ENCODE results near the gene HECTD4. TPM values are rescaled to one million over a fixed set of nuclear protein-coding genes. Genes with fewer than 3 reads are reported as not detected.
A peak's percentile ranks its signal among the peaks of the same experiment; 100 is the strongest.
"Not testable (repeated sequence)": the region's sequence is repeated elsewhere in the genome, so short reads cannot be mapped to it uniquely, and the experiment has no call there.

Gene HECTD4
- polyA plus RNA-seq, 1 experiment, result 7.3 TPM

DNA sequence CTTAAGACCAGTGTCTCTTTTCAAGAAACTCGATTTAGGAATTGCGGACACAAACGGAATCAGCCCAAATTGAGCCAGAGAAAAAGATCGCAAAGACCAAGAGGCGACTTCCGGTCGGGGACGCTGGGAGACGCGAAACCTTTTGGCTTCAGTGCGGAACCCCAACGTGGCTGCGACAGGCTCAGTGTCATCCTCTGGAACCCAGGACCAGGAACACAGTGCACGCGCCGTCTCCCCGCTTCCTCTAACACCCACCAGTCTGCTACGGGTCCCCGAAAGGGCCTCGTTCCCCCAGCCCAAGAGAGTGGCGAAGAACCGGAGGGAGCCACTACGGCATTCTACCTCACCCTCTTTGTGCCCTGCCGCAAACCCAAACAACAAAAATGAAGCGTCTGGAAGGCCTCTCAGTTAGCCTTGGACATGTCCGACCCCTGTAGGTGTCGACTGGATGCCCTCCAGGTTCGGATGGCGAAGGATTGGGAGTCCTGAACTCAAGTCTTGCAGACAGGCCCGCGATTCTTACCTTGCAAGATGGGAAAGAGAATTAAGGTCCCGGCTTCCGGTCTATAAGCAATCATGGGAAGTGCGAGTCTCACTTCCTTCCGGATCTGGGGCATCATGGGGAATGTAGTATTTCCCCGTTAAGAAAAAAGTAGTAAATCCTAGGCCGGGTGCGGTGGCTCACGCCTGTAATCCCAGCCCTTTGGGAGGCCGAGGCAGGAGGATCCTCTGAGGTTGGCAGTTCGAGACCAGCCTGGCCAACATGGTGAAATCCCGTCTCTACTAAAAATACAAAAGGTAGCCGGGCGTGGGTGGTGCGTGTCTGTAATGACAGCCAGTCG lies 27.1 kb upstream of the HECTD4 start, which contains the start of gene RPL6:
RPL6 (minus strand) TSS at position 542 of the 842 bp plus-strand sequence. CDS start 949 bp downstream, outside the sequence.
- Histone ChIP-seq H3K36me3 (ENCODE audit: control insufficient read depth, insufficient read depth, low read length) (peaks cover 15% of the 10 kb centered on the region), H3K4me3 (ENCODE audit: low read depth, low read length) (peak within 1 kb of the TSS; percentile 82), H3K27me3 (ENCODE audit: control insufficient read depth, insufficient read depth, low read length) (no peaks in the 10 kb centered on the region)
- POLR2A ChIA-PET, result no interaction called here
- CTCF ChIA-PET, result no interaction called here
- peak; percentile 71 for DNase-seq (ENCODE audit: low read depth)
- TF ChIP-seq, protein P1, sequence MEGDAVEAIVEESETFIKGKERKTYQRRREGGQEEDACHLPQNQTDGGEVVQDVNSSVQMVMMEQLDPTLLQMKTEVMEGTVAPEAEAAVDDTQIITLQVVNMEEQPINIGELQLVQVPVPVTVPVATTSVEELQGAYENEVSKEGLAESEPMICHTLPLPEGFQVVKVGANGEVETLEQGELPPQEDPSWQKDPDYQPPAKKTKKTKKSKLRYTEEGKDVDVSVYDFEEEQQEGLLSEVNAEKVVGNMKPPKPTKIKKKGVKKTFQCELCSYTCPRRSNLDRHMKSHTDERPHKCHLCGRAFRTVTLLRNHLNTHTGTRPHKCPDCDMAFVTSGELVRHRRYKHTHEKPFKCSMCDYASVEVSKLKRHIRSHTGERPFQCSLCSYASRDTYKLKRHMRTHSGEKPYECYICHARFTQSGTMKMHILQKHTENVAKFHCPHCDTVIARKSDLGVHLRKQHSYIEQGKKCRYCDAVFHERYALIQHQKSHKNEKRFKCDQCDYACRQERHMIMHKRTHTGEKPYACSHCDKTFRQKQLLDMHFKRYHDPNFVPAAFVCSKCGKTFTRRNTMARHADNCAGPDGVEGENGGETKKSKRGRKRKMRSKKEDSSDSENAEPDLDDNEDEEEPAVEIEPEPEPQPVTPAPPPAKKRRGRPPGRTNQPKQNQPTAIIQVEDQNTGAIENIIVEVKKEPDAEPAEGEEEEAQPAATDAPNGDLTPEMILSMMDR (IDR thresholded peaks at IDR 0.05; ENCODE audit: insufficient read depth, low read depth, low read length), result no peak

GRCh38 chr12:112408621-112409020 lies 26.4 kb upstream of the HECTD4 start:
- CTCF ChIA-PET, result no interaction called here
- POLR2A ChIA-PET, result no interaction called here
- no peak for DNase-seq (ENCODE audit: low read depth)

DNA sequence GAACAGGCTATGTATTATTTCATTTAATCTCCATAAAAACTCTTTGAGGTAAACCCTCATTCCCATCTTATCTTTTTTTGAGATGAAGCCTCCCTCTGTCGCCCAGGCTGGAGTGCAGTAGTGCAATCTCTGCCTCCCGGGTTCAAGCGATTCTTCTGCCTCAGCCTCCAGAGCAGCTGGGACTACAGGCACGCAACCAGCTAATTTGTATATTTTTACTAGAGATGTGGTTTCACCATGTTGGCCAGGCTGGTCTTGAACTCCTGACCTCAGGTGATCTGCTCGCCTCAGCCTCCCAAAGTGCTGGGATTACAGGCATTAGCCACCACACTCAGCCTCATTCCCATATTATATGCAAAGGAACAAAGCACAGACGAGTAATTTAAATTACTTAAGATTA lies 25.5 kb upstream of the HECTD4 start:
- POLR2A ChIA-PET; DNase-seq (ENCODE audit: low read depth); H3K4me3 ChIP-seq (ENCODE audit: low read depth, low read length); H3K27me3 ChIP-seq (ENCODE audit: control insufficient read depth, insufficient read depth, low read length); CTCF ChIA-PET: not testable (repeated sequence)
- H3K36me3 ChIP-seq (ENCODE audit: control insufficient read depth, insufficient read depth, low read length), result peaks cover 17% of the 10 kb centered on the region

More at GRCh38 chr12:112408621-112409020, 26.4 kb upstream of the HECTD4 start:
- no peaks in the 10 kb centered on the region for H3K27me3 ChIP-seq (ENCODE audit: control insufficient read depth, insufficient read depth, low read length)
- TF ChIP-seq, protein P1 (IDR thresholded peaks at IDR 0.05; ENCODE audit: insufficient read depth, low read depth, low read length), result no peak
- peaks cover 17% of the 10 kb centered on the region for H3K36me3 ChIP-seq (ENCODE audit: control insufficient read depth, insufficient read depth, low read length)
- peak overlapping the region; percentile 82 for H3K4me3 ChIP-seq (ENCODE audit: low read depth, low read length)

DNA sequence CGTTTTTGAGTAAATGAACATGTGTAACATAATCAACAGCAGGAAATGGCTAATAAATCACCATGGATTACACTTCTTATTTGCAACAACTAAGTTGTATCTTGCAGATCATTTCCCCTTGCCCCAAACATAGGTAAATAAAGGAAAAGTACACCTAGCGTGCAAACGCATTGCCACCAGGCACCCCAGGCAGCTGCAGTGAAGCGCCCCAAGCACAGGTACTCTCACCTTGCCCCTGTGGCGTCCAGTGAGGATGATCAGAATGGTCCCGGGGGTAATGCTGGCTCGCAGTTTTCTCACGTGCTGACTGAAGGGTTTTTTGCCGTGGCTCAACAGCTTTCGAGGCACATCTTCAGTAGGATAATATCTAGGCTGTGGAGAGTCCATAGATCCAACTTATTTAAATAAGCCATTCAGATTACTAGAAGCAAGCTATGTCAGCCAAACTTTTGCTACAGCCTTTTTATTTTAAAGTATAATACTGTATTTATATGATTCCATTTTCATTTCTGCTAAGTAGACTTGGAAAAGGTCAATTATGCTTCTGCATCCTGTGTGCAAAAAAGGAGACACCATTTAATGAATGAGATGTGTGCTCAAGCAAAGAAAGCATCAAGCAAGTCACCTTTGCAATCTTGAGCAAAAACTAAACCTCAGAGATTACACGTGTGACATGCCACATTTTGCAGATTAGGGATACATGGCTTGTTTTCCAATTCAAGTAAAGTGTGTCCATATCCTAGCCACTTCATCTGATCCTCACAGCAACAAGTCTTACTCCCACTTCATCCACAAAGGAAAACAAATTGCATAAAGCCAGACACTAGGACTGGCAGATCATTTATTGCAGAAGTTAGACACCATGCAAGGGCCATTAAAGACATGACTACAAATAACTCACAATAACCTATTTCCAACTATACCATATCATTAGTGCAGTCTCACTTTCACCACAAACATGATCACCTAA lies 24.6 kb upstream of the HECTD4 start:
- ChIA-PET CTCF (interaction anchor here (1.5 to 1.7 kb wide), 2 partner anchors 20 to 209 kb away, joined by 5 read pairs; no protein-coding TSS in a partner anchor), POLR2A (no interaction called here)
- TF ChIP-seq, protein P1 (IDR thresholded peaks at IDR 0.05; ENCODE audit: insufficient read depth, low read depth, low read length), result no peak
- H3K27me3 ChIP-seq (ENCODE audit: control insufficient read depth, insufficient read depth, low read length), result no peaks in the 10 kb centered on the region
- H3K4me3 ChIP-seq (ENCODE audit: low read depth, low read length), result no peak overlapping the region
- DNase-seq (ENCODE audit: low read depth), result no peak
- peaks cover 17% of the 10 kb centered on the region for H3K36me3 ChIP-seq (ENCODE audit: control insufficient read depth, insufficient read depth, low read length)

DNA sequence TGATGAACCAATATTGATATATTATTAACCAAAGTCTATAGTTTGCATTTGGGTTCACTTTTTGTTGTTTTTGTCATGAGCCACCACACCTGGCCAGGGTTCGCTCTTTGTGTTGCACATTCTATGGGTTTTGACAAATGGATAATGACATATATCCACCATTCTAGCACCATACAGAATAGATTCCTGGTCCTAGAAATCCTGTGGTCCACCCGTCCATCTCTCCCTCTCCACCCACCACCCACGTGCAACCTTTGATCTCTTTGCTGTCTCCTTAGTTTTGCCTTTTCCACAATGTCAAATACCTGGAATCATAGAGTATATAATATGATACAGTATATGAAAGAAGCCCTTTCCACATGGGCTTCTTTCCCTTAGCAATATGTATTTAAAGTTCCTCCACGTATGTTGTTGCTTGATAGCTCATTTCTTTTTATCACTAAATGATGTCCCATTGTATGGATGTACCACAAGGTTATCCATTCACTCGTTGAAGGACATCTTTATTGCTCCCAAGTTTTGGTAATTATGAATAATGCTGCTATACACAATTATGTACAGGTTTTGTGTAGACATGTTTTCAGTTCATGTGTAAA lies 19.8 kb upstream of the HECTD4 start:
- TF ChIP-seq, protein P1 (IDR thresholded peaks at IDR 0.05; ENCODE audit: insufficient read depth, low read depth, low read length), result no peak
- Histone ChIP-seq H3K4me3 (ENCODE audit: low read depth, low read length) (no peak overlapping the region), H3K36me3 (ENCODE audit: control insufficient read depth, insufficient read depth, low read length) (peaks cover 16% of the 10 kb centered on the region), H3K27me3 (ENCODE audit: control insufficient read depth, insufficient read depth, low read length) (no peaks in the 10 kb centered on the region)
- CTCF ChIA-PET, result interaction anchor here (0.8 to 1.2 kb wide), 2 partner anchors 9 to 15 kb away, joined by 3 to 6 read pairs; no protein-coding TSS in a partner anchor
- DNase-seq (ENCODE audit: low read depth), result no peak
- POLR2A ChIA-PET, result no interaction called here
